ENCODE data around the gene RSRC2.

- TF ChIP-seq POLR2A (IDR thresholded peaks at IDR 0.05; ENCODE audit: low read depth, low read length): no peak
- TF ChIP-seq TAF1 (IDR thresholded peaks at IDR 0.05; ENCODE audit: low read depth, low read length): no peak
- peak; percentile 29; the same call in 1 of the 2 replicates for TF ChIP-seq POLR2AphosphoS5 (IDR thresholded peaks at IDR 0.05; ENCODE audit: low read depth, low read length)
- no peak for TF ChIP-seq SPI1 (IDR thresholded peaks at IDR 0.05; ENCODE audit: low read depth, low read length)
- no peak for TF ChIP-seq POU2F2 (IDR thresholded peaks at IDR 0.05; ENCODE audit: low read depth, low read length)
- no peak for TF ChIP-seq PAX5 (IDR thresholded peaks at IDR 0.05; ENCODE audit: insufficient read depth, low read length, severe bottlenecking)
These were observed 3.5 kb downstream of the RSRC2 start for GRCh38 chr12:122523280-122523679.

All from GM12891 (cell line).